NT2/D1 (cell line): ENCODE measurements around the gene PHF2.

Experiments used
- DNase-seq: peaks from one replicate; pipeline ENCODE4 v3.0.0-alpha.2; 2011; ENCODE audit warnings: low read depth, low spot score
- H3K27me3 ChIP-seq: 2 replicates; pipeline ENCODE4 v1.6.0; 2011; ENCODE audit warnings: mild to moderate bottlenecking; ENCODE audit not compliant: insufficient read length, insufficient read depth
- H3K36me3 ChIP-seq: 2 replicates; pipeline ENCODE4 v1.6.1; 2011; ENCODE audit warnings: mild to moderate bottlenecking, low read length, mixed read lengths; ENCODE audit not compliant: insufficient read depth, insufficient read length
- H3K4me1 ChIP-seq: 2 replicates; pipeline ENCODE4 v1.5.1; 2011; ENCODE audit not compliant: insufficient read depth, insufficient read length
- H3K4me3 ChIP-seq: 2 replicates; pipeline ENCODE4 v1.5.1; 2011; ENCODE audit warnings: low read depth; ENCODE audit not compliant: insufficient read length
- H3K9ac ChIP-seq: 2 replicates; pipeline ENCODE4 v1.6.0; 2011; ENCODE audit warnings: low read depth; ENCODE audit not compliant: insufficient read length
- H3K9me3 ChIP-seq: 2 replicates; pipeline ENCODE4 v1.5.1; 2011; ENCODE audit warnings: mild to moderate bottlenecking, low read length; ENCODE audit not compliant: insufficient read depth
- SUZ12 ChIP-seq: IDR thresholded peaks from 2 replicates; pipeline ENCODE4 v1.6.1; 2011; ENCODE audit not compliant: insufficient read length, insufficient read depth; ENCODE audit errors: extremely low read depth
- YY1 ChIP-seq: IDR thresholded peaks from 2 replicates; pipeline ENCODE4 v1.6.1; 2011; ENCODE audit not compliant: insufficient read length, insufficient read depth
- ZNF274 ChIP-seq: IDR thresholded peaks from 2 replicates; pipeline ENCODE4 v1.6.1; 2011; ENCODE audit warnings: mild to moderate bottlenecking, low read depth, low read length

The PHF2 gene

GRCh38 chr9:93588641-93589609 is 12.5 kb downstream of the PHF2 start:
- H3K4me1 ChIP-seq: peaks cover 3% of the 10 kb centered on the region
- no peak overlapping the region for H3K4me3 ChIP-seq
- H3K27me3 ChIP-seq: no peaks in the 10 kb centered on the region
- peaks cover 18% of the 10 kb centered on the region for H3K9me3 ChIP-seq
- H3K9ac ChIP-seq: no peak overlapping the region
- no peak for DNase-seq
- no peaks in the 10 kb centered on the region for H3K36me3 ChIP-seq
- TF ChIP-seq ZNF274: no peak
- TF ChIP-seq SUZ12: no peak
- no peak for TF ChIP-seq YY1

- no peaks in the 10 kb centered on the region for H3K27me3 ChIP-seq
- TF ChIP-seq YY1 (no peak), SUZ12 (no peak), ZNF274 (no peak)
- H3K4me3 ChIP-seq: no peak overlapping the region
- no peak overlapping the region for H3K9ac ChIP-seq
- no peaks in the 10 kb centered on the region for H3K36me3 ChIP-seq
- peaks cover 7% of the 10 kb centered on the region for H3K4me1 ChIP-seq
- no peak for DNase-seq
- H3K9me3 ChIP-seq: peaks cover 10% of the 10 kb centered on the region
Measured at GRCh38 chr9:93589688-93590087, 13.3 kb downstream of the PHF2 start.

- no peak overlapping the region for H3K9ac ChIP-seq
- peaks cover under 1% of the 10 kb centered on the region; the same call in 1 of the 2 replicates for H3K9me3 ChIP-seq
- H3K4me3 ChIP-seq: no peak overlapping the region
Measured at GRCh38 chr9:93590609-93591234, 14.3 kb downstream of the PHF2 start.

GRCh38 chr9:93591301-93592007 is 15.1 kb downstream of the PHF2 start:
- Histone ChIP-seq H3K9me3 (no peaks in the 10 kb centered on the region), H3K4me3 (no peak overlapping the region), H3K4me1 (peaks cover 7% of the 10 kb centered on the region), H3K9ac (no peak overlapping the region), H3K27me3 (no peaks in the 10 kb centered on the region), H3K36me3 (no peaks in the 10 kb centered on the region)
- TF ChIP-seq SUZ12: no peak
- TF ChIP-seq YY1: no peak
- no peak for TF ChIP-seq ZNF274
- DNase-seq: no peak

More at GRCh38 chr9:93590609-93591234, 14.3 kb downstream of the PHF2 start:
- Histone ChIP-seq H3K4me1 (peaks cover 7% of the 10 kb centered on the region), H3K36me3 (no peaks in the 10 kb centered on the region), H3K27me3 (no peaks in the 10 kb centered on the region)
- no peak for TF ChIP-seq SUZ12
- TF ChIP-seq YY1: no peak
- TF ChIP-seq ZNF274: no peak
- DNase-seq: no peak

GRCh38 chr9:93592008-93592642 is 15.7 kb downstream of the PHF2 start:
- Histone ChIP-seq H3K9me3 (no peaks in the 10 kb centered on the region), H3K4me3 (no peak overlapping the region), H3K4me1 (peaks cover 7% of the 10 kb centered on the region), H3K9ac (no peak overlapping the region), H3K27me3 (no peaks in the 10 kb centered on the region), H3K36me3 (no peaks in the 10 kb centered on the region)
- DNase-seq: no peak
- TF ChIP-seq SUZ12: no peak
- no peak for TF ChIP-seq YY1
- no peak for TF ChIP-seq ZNF274

- no peak for DNase-seq
- Histone ChIP-seq H3K9me3 (no peaks in the 10 kb centered on the region), H3K4me3 (peak overlapping the region; percentile 1), H3K4me1 (peaks cover 7% of the 10 kb centered on the region), H3K9ac (no peak overlapping the region), H3K36me3 (no peaks in the 10 kb centered on the region), H3K27me3 (no peaks in the 10 kb centered on the region)
- TF ChIP-seq YY1: no peak
- no peak for TF ChIP-seq ZNF274
- TF ChIP-seq SUZ12: no peak
Measured at GRCh38 chr9:93592643-93593021, 16.2 kb downstream of the PHF2 start.
